ENCODE data around the gene CRYAB.

Gene CRYAB

GRCh38 chr11:111932611-111932950, 21.0 kb upstream of the CRYAB start:
- no peak for DNase-seq

DNA sequence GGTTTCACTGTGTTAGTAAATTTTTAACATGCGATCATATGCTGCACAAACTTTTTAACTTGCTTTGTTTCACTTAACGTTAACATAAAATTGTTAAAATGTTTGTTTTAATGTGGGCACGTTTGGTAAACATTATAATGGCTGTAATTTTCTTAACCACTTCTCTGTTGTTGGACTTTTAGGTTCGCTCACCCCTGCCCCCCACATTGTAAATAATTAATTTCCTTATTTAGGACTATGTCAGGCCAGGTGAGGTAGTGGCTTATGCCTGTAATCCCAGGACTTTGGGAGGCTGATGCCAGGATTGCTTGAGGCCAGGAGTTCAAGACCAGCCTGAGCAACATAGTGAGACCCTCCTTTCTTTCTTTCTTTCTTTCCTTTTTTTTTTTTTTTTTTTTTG, 18.9 kb upstream of the CRYAB start:
- DNase-seq, result peak; percentile 62

DNA sequence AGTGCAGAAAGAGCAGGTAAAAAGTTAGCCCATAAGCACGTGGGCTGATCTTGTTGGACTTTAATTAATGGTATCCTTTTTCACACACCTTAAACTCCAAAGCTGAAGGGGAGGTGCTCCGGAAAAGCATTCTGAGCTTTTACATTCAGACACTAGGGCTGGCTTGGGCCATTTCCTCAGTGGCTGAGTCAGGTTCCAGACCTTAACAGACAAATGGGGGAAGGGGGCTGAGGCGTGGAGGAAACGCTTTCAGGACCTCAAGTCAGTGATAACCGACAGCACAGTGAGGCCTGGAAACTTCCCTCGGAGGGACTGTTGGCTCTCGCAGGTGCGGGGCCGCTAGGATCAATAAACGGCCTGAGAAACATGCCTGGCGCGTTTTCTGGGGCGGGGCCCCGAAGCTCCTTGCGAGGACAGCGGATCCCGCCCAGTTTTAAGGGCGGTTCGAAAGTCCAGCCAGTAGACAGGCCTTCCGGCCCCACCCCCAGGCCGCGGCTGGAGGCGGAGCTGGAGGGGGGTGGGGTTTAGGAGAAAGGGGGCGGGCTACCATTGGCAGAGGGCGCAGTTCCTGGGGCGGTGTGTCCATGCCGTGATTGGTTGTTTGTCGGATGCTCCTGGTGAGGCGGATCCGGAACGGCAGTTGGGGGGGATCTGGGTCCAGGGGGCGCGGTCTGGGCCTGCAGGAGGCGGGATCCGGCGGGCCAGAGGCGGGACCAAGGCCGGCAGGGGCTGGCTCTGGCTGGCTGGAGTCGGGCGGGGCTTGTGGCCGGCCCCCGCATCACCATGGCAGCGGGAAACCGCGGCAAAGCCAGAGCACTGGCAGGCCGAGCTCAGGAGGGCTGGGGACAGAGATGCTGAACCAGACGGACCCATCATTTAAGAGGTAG, 15.2 kb upstream of the CRYAB start:
- DNase-seq, result peak; percentile 99

GRCh38 chr11:111925953-111926352, 14.4 kb upstream of the CRYAB start:
- no peak for DNase-seq

DNA sequence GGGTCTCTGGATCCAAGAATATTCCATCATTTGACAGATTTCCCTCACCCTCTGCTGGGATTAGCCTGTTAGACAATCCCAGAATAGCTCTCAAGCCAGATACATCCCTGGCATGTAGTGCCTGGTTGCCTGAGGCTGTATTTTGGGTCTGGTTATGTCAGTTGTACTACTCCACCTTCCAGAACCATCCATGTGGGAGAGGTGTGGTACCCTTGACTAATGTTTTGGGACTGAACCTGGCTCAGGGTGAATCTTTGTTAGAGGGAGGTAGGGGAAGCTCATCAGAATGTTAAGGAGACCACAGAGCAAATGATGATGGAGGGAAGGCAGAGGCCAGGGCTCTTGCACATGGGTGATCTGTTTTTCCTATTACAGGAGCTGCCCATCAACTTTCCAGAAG, 12.4 kb upstream of the CRYAB start:
- DNase-seq, result no peak

DNA sequence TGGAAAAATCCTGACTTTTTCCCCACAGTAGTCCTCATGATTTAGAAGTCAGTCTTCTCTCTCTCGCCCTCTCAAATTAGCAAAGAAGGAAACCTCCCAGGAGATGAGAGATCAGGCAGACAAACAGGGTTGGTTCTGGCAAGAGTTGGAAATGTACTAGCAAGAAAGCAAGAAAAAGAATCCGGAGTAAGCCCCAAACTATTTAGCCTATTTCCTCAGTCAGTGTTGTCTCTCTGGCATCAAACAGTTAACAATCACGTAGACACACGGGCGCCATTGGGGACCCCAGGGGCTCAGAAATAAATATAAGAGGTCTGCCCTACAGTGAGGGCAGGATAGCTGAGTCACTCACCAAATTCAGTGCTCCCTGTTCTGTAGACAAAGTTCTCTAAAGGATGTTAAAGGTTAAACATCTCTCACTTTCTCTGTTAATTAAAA, 11.8 kb upstream of the CRYAB start:
- DNase-seq, result no peak

DNA sequence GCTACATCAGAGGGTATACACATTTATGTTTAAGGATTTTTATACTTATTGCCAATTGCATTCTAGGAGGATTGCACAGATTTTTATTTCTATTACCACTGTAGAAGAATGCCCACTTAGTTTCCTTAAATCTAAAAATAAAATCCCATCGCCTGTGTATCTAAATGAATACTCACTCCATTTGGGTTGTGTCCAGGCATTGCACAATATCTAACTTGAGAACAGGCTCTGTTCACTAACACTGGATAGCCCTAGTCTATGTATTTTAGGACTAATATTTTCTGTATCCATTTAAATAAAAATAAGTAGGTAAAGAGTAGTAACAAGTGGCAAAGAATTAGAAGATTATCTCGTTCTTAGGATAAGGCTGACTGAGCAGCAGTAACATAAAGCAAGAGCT, 11.2 kb upstream of the CRYAB start:
- no peak for DNase-seq

DNA sequence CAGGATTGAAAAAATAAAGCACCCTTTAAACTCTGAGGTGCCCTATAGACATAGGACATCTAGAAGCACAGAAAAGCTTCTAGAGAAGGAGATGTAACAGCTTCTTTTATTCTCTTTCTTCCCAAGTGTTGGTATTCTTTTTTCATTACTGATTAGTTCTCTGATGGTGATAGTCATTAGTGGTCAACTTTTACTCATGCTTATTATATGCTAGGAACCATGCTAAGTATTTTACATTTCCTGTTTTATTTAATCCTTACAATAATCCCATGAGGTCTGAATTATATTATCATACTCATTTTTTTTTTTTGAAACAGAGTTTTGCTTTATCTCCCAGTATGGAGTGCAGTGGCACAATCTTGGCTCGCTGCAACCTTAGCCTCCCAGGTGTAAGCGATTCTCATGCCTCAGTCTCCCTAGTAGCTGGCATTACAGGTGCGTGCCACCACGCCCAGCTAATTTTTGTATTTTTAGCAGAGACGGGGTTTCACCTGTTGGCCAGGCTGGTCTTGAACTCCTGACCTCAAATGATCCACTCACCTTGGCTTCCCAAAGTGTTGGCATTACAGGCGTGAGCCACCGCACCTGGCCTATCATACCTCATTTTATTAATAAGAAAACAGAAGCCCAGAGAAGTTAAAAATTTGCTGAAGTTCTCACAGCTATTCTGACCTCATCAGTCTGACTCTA, 10.1 kb upstream of the CRYAB start:
- DNase-seq, result no peak

- DNase-seq, result no peak
These were observed 9.3 kb upstream of the CRYAB start for GRCh38 chr11:111920908-111921307.

DNA sequence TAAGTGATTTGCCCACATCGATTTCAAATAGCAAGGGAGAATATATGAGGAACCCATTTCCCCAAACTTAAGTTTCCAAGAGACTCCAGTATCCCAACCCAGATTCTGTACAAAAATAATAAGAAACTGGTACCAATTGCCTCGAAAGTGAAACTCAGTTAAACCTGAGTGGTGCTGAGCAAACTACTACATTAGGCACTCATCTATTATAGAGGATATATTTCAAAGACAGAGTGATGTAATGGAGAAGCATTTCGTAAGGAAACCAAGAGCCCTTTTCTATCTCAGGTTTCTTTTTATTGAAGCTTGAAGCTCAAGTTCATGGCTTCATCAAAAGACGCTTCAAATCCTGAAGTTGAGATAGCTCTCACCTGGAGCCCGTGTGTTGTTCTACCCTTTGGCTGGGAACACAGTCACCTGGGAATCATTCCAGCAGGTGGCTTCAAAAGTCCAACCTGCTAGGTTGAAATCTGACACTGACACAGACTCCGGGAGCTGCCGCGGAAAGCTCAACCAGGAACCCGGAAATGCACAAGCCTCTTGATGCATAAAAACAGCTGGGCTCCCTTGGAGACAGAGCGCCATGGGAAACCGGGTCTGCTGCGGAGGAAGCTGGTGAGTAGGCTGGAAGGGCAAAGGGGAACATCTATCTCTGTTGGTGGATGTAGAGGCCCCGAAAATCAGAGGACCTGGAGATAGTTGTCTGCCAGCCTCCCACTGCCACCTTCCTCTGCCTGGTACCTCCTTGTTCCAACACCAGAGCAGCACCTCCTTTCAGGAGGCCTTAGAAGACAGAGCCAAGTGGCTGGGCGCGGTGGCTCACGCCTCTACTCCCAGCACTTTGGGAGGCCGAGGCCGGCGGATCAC, 7.1 kb upstream of the CRYAB start, which contains the start of gene C11orf52:
Gene C11orf52, plus strand, starts transcription at position 524 of the 867 bp plus-strand sequence. Its CDS starts 60 bp downstream, at position 584.
- DNase-seq, result peak; percentile 94

DNA sequence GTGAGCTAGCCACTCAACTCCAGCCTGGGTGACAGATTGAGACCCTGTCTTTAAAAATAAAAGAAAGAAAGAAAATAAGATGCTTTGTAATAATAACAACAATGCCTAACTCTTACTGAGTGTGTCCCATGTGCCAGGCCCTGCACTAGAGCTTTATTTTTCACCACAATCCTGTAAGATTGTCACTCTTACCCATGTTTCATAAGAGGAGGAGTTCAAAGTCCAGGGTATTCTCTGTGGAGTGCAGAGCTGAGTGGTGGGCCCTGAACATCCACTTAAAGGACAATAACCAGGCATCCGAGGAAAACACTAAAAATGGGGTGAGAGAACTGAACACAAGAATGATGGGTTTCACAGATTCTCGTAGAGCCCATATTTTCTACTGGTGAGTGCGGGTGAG, 6.2 kb upstream of the CRYAB start:
- no peak for DNase-seq

GRCh38 chr11:111917312-111917711, 5.7 kb upstream of the CRYAB start:
- DNase-seq, result no peak

GRCh38 chr11:111916768-111917167, 5.2 kb upstream of the CRYAB start:
- no peak for DNase-seq

- peak; percentile 22 for DNase-seq
These were observed 2.4 kb upstream of the CRYAB start for GRCh38 chr11:111913997-111914396.

GRCh38 chr11:111913031-111913861, 1.7 kb upstream of the CRYAB start:
- DNase-seq, result no peak

DNA sequence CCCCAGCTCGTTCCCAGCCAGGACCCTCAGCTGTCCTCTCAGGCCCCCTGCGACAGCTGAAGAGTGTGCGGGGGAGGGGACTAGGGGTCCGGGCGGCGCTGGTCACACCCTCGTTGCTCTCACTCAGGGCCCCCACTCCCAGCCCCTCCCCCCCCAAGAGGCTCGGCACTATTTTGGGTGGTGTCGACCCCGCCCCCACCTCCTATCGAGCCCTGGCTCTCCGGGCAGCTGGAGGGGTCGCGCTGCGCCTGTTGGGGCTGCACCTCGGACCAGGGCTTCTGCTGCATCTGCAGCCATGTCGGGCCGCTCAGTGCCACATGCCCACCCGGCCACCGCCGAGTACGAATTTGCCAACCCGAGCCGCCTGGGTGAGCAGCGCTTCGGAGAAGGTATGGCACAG, 965 bp upstream of the CRYAB start, which contains the start of gene HSPB2:
Gene HSPB2, plus strand, starts transcription at position 200 of the 400 bp plus-strand sequence. Its CDS starts 96 bp downstream, at position 296.
- no peak for DNase-seq

- no peak for DNase-seq
These were observed 651 bp downstream of the CRYAB start for GRCh38 chr11:111910676-111911562.

DNA sequence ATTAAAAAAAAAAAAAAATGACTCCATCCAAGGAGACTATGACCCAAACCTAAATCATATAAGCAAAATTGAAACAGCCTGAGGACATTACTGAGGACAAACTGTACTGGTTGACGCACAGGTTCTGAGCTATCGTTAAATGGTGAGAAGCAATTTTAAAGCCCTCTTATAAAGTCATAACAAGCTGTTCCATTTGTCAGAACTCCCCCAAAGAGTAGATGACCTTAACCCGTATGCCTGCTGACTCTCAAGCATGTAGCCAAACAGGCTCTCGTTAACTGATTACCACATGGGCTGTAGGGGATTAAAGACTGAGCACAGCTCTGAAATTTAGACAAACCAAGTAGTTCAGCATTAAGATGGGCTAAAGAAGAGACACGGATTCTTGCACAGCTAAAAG, 2.2 kb downstream of the CRYAB start:
- DNase-seq, result no peak

- DNase-seq, result no peak
These were observed 2.8 kb downstream of the CRYAB start for GRCh38 chr11:111908639-111909305.

- DNase-seq, result no peak
These were observed 4.9 kb downstream of the CRYAB start for GRCh38 chr11:111906680-111907079.

DNA sequence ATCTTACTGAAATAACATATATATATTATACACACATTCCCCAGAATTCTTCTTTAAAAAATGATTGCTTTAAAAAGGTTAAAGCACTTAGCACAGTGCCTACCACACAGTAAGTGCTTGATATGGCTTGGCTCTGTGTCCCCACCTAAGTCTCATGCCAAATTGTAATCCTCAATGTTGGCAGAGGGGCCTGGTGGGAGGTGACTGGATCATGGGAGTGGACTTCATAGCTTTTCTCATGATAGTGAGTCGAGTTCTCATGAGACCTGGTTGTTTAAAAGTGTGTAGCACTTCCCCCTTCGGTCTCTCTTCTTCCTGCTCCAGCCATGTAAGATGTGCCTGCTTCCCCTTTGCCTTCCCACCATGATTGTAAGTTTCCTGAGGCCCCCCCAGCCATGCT, 6.2 kb downstream of the CRYAB start:
- no peak for DNase-seq

Measured in NCI-H774 (cell line).